ENCODE data around the gene NRG3. TPM values are rescaled to one million over a fixed set of nuclear protein-coding genes. Genes with fewer than 3 reads are reported as not detected.

NRG3 gene
- total RNA-seq, 2 donors from 2014 or later = 0.41 TPM; not detected in 1

DNA sequence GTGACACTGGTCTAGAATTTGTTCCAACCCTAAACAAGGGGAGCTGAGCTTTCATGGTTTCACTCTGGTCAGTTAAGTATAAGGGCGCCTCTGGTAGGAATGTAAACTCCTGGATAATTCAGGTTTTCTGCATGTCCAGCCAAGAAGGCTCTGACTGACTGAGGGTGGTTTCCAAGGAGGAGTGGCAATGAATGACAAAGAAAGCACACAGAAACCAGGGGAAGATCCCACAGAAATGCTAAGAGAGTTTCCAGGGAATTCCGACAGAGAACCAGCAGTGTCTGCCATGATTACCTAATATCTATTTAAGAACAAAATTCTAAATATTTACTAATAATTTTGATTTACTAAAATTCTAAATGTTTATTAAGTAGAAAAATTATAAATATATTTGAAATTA is 27.3 kb upstream of the NRG3 start:
- no peak for DNase-seq (ENCODE audit: low spot score)
- TF ChIP-seq CTCF (IDR thresholded peaks at IDR 0.05) = no peak
- no peaks in the 10 kb centered on the region for H3K9me3 ChIP-seq

DNA sequence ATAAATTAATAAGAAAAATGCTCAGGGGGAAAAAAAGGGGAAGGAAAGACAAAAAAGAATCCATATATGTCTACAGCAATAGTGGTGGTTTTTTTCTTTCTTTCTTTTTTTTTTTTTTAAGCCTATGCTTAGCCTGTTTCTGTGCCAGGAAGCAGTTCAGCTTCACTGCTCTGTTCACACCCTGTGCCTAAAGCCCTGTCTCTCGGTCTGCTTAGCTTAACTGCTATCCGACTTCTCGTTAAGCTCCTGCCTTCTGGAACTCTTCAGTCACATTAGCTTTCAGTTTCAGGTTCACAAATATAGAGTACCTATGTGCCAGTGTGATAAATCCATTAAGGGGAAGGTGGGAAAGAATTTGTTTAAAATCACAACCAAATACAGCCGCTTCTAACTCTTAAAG is 26.5 kb upstream of the NRG3 start:
- H3K9me3 ChIP-seq = no peaks in the 10 kb centered on the region
- DNase-seq (ENCODE audit: low spot score) (no peak), ATAC-seq (ENCODE audit: insufficient number of reproducible peaks, low FRiP score, low read depth) (no peak)
- no peak overlapping the region for H3K4me3 ChIP-seq
- TF ChIP-seq CTCF (IDR thresholded peaks at IDR 0.05) = no peak
- H3K4me1 ChIP-seq (ENCODE audit: control insufficient read depth in 1 of 2, low read depth in 2 of 2) = no peaks in the 10 kb centered on the region
- H3K27ac ChIP-seq = no peak overlapping the region
- H3K36me3 ChIP-seq = no peaks in the 10 kb centered on the region
- no peaks in the 10 kb centered on the region for H3K27me3 ChIP-seq (replicated peaks; ENCODE audit: insufficient read depth)

More for the DNA sequence above, 27.3 kb upstream of the NRG3 start:
- Histone ChIP-seq H3K36me3 (no peaks in the 10 kb centered on the region), H3K27ac (no peak overlapping the region), H3K4me1 (ENCODE audit: control insufficient read depth in 1 of 2, low read depth in 2 of 2) (no peaks in the 10 kb centered on the region), H3K4me3 (no peak overlapping the region), H3K27me3 (replicated peaks; ENCODE audit: insufficient read depth) (no peaks in the 10 kb centered on the region)
- no peak for ATAC-seq (ENCODE audit: insufficient number of reproducible peaks, low FRiP score, low read depth)

DNA sequence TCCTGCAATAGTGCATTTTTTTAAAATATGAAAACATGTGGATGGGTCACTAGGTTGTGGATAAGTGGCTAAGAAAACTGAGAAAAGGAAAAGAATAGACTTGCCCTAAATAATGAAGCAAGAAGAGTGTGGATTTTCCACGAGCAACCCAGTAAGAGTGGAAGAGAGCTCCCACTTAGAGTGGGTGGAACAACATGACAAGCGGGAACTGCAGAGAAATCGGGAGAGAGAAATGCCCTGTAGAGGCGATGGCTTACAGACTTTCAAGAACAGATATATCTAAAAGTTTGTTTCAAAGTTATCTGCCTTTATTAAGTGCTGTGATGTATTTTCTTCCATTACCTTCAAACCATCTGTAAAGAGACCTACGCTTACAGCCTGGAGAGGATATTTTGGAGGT is 26.1 kb upstream of the NRG3 start:
- no peaks in the 10 kb centered on the region for H3K9me3 ChIP-seq
- no peaks in the 10 kb centered on the region for H3K36me3 ChIP-seq
- ATAC-seq (ENCODE audit: insufficient number of reproducible peaks, low FRiP score, low read depth) (no peak), DNase-seq (ENCODE audit: low spot score) (no peak)
- H3K4me1 ChIP-seq (ENCODE audit: control insufficient read depth in 1 of 2, low read depth in 2 of 2) = no peaks in the 10 kb centered on the region
- H3K27me3 ChIP-seq (replicated peaks; ENCODE audit: insufficient read depth) = no peaks in the 10 kb centered on the region
- TF ChIP-seq CTCF (IDR thresholded peaks at IDR 0.05) = no peak
- H3K27ac ChIP-seq = no peak overlapping the region
- H3K4me3 ChIP-seq = no peak overlapping the region

DNA sequence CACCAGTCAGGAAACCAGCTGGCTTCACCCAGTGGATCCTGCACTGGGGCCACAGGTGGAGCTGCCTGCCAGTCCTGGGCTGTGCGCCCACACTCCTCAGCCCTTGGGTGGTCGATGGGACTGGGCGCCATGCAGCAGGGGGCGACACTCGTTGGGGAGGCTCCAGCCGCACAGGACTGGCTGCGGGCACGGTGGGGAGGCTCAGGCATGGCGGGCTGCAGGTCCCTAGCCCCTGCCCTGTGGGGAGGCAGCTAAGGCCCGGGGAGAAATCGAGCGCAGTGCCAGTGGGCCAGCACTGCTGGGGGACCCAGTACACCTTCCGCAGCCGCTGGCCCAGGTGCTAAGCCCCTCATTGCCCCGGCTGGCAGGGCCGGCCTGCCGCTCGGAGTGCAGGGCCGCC is 12.4 kb upstream of the NRG3 start:
- Histone ChIP-seq H3K9me3 (no peaks in the 10 kb centered on the region), H3K36me3 (no peaks in the 10 kb centered on the region), H3K4me3 (no peak overlapping the region), H3K4me1 (ENCODE audit: control insufficient read depth in 1 of 2, low read depth in 2 of 2) (no peaks in the 10 kb centered on the region), H3K27ac (no peak overlapping the region), H3K27me3 (replicated peaks; ENCODE audit: insufficient read depth) (no peaks in the 10 kb centered on the region)
- TF ChIP-seq CTCF (IDR thresholded peaks at IDR 0.05) = no peak
- DNase-seq (ENCODE audit: low spot score) = no peak
- ATAC-seq (ENCODE audit: insufficient number of reproducible peaks, low FRiP score, low read depth) = no peak

- no peak for DNase-seq (ENCODE audit: low spot score)
- Histone ChIP-seq H3K27me3 (replicated peaks; ENCODE audit: insufficient read depth) (no peaks in the 10 kb centered on the region), H3K9me3 (no peaks in the 10 kb centered on the region), H3K27ac (no peak overlapping the region), H3K4me1 (ENCODE audit: control insufficient read depth in 1 of 2, low read depth in 2 of 2) (no peaks in the 10 kb centered on the region), H3K4me3 (no peak overlapping the region), H3K36me3 (no peaks in the 10 kb centered on the region)
- no peak for TF ChIP-seq CTCF (IDR thresholded peaks at IDR 0.05)
- ATAC-seq (ENCODE audit: insufficient number of reproducible peaks, low FRiP score, low read depth) = no peak
Observed at GRCh38 chr10:81863771-81864170, 11.2 kb upstream of the NRG3 start.

Measured in thoracic aorta (tissue), 2 donors.